HG02642 (cell line): Measurements from ENCODE around the gene RPL5.
A peak's percentile ranks its signal among the peaks of the same experiment; 100 is the strongest.

ENCODE experiments used
- ATAC-seq: cut with Tn5 transposase; IDR thresholded peaks from one replicate; pipeline ENCODE4 v1.9.1; 2021; ENCODE audit warnings: mild to moderate bottlenecking; ENCODE audit not compliant: unreplicated experiment, poor library complexity

RPL5 gene

DNA sequence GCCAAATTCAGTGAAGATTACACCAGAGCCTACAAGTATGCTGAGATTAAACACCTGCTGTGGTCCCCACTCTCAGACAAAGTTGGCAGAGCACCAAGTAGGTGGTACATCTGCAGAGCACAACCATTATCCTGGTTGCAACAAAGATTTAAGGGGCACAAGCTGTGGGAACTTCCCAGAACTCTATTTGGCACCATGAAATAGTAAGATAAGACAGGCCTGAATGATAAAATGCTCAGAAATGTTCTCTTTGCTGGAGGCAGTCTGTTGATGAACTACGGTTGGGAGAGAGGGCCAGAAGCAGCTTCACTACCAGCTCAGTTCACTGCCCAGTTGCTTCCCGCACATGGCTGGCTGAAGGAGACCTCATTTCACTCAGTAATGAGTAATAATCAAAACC, 19.9 kb downstream of the RPL5 start:
- no peak for ATAC-seq

DNA sequence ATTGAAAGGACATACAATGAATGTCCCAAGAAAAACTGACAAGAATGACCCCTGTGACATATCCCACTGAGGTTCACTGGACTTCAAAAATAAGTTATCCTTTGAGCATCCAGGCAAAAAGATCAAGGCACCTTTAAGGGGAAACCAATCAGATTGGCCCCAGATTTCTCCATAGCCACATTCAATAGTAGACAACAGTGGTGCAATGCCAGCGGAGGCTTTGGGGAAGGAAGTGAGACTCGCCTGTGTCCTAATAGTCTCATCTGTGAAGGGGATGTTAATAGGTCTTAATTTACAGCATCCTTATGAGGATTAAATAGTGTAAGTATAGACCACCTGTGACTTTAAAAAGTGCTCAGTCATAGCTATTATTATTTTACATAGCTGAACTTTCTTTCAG, 21.5 kb downstream of the RPL5 start:
- ATAC-seq: no peak

DNA sequence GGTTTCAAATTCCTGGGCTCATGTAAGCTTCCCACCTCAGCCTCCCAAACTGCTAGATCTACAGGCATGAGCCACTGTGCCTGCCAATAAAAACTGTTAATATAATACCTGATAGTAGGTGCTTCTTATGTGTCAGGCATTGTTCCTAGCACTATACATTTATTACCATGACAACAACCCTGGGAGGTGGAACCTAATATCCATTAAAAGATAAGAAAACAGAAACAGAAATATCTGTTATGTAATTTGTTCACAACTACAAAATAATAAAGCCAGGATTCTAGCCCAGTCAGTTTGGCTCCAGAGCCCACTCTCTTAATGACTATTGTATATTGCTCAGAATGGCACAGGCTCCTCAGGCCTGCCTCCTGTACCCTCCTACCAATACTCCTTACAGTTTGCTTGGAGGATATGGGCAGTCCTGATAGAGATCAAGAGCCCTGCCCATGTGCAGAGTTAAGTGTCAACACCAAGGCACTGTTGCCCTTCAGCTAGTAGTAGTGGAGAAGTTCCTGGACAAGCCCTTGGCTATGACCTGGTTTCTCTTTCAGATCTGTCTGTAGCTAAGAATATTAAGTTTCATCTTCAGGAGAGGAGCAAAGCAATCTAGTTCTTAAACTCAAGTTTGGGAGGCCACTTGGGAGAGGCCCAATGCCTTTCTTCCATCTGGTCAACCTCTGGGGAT, 22.4 kb downstream of the RPL5 start:
- ATAC-seq: no peak

DNA sequence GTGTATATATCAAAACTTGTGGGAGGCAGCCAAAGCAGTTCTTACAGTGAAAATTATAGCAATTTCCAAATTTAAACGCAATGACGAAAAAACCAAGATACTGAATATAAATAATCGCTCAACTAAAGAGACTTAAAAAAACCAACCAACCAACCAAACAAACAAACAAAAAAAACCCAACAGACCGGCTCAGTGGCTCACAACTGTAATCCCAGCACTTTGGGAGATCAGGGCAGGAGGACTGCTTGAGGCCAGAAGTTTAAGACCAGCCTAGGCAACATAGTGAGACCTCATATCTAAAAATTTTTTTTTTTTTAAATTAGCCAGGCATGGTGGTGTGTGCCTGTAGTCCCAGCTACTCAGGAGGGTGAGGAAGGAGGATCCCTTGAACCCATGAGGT, 23.4 kb downstream of the RPL5 start:
- no peak for ATAC-seq

DNA sequence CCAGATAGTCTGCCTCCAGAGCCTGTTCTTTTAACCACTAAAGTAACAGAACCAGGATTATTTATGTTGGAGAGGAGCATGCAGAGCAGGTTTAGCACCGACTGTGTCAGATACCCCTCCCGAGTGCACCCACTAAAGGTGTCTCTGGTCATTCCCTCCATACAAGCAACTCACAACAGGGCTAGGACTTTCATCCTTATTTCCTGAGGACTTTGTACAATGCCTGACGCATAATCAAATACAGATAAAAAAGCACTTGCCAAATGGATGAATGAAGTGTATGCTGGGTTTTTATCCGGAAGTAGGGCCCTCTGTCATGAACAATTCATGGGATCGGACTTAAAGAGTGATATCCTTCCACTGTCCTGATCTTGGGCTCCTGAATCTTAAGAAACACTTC, 26.0 kb downstream of the RPL5 start:
- ATAC-seq: no peak

DNA sequence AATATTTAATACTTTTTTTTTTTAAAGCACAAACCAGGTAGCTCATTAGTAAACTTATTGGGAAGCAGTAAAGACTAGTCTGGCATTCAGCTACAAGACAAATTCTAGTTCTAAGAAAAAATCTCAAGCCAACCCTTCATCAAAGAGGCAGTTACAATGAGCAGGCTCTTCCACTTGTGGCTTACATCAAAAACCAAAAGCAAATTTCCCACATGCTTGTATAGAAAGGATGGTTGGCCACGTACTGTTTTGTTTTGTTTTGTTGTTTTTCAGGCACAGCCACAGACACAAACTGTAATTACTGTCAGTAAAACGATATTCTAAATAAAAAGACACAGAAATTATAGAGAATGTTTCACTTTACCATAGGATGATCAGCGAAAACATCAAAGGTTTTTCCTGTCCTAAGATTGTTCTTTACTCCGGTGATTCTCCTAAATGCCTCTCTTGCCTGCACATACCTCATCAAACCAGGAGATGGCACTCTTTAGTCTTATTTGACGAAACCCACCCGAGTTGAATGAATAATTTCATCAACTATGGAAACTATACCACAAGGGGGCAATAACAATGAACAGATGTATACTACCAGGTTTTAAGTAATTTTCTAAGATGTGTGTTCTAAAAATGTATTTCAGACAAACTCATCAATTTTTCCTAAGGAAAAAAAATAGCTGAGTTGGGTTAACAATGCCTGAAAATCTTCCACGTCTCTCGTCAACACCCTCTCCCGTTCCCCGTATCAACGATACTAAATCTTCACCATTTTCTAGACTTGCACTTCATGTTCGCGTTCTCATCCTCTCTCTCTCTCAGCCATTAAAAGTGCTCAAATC, 26.9 kb downstream of the RPL5 start:
- ATAC-seq: peak; percentile 67

GRCh38 chr1:92859400-92860039, 27.7 kb downstream of the RPL5 start:
- no peak for ATAC-seq

DNA sequence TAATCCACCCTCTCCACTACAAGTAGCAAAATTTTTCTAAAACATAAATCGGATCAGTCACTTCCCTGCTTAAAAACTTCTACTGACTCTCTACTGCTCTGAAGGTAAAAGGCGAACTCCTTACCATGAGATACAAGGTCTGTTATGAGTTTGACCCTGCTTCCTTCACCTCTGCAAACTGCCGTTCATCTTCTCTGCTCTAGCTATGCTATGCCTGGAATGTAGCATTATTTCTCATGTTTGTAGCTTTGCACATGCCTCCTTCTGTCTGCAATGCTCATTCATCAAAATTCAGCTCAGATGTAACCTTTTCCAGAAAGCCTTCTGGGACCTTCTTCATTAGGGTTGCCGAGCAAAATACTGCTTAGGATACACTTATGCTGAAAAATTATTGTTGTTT, 30.8 kb downstream of the RPL5 start:
- ATAC-seq: no peak

DNA sequence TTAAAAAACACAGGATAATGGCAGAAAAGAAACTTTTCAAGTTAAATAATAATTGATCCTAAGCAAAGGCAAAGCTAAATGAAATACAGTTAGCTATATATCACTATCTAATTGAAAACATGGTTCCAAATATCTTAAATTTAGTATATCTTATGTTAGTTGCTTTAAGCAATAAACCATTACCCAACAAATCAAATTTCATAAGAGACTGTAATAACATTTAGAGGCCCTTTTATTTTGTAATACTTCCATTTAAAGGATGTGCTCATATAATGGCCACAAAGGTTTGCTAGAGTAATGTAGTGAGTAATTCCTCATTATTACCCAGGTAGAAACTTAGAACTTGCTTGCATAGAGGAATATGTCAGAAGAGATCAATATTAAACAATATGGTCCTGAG, 32.3 kb downstream of the RPL5 start:
- ATAC-seq: no peak

DNA sequence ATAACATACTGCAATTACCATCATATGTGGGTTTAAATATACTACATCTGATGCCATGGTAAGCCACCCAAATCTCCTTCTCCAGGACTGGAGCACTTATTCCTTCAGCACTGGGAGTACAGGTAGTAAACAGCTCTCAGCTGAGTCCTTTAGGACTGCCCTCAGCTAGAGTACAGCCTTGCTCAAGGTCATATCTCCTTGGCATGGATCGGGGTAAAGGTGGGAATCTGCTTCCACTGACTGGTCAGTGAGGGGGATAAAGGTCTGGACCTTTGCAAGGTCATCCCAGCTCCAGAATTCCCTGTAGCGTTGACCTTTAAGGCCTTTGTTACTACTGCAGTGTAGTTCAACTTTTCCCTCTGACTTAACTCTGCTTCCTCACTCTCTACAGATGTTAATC, 38.8 kb downstream of the RPL5 start:
- no peak for ATAC-seq

- no peak for ATAC-seq
These were observed 40.9 kb downstream of the RPL5 start for GRCh38 chr1:92872719-92873118.

DNA sequence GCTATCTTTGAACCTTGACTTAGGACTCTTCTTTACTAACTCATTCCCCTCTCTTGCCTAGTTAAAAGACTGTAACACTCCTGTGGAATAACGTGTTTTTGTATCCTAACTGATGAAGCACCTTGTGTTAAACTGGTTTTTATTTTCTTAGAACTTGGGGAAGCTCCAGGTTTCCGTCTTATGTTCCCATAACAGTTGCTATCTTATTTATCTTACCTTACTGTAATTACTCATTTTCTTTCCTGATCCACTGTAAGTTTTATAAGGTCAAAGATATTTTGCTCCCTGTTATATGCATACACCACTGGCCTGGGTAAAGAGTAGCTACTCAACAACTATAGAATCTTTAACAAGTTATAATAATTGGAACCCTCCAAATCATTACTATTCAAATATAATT, 43.1 kb downstream of the RPL5 start:
- ATAC-seq: no peak

DNA sequence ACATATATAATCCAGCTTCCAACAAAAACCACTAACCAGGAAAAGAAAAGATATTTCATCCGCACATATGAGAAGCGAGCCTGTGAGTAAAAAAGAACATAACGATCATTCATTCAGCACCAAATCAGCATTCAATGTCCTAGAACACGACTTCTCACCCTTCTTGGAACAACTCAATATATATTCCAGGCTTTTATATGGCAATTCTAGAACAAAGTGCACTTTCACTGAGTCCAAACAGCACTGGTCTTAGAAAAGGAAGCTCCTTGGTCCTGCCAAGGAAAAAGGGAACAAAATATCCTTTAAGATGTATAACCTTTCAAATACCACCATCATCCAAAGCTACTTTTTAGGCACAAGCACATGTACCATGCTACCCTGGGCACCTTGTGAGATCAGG, 44.5 kb downstream of the RPL5 start:
- no peak for ATAC-seq

DNA sequence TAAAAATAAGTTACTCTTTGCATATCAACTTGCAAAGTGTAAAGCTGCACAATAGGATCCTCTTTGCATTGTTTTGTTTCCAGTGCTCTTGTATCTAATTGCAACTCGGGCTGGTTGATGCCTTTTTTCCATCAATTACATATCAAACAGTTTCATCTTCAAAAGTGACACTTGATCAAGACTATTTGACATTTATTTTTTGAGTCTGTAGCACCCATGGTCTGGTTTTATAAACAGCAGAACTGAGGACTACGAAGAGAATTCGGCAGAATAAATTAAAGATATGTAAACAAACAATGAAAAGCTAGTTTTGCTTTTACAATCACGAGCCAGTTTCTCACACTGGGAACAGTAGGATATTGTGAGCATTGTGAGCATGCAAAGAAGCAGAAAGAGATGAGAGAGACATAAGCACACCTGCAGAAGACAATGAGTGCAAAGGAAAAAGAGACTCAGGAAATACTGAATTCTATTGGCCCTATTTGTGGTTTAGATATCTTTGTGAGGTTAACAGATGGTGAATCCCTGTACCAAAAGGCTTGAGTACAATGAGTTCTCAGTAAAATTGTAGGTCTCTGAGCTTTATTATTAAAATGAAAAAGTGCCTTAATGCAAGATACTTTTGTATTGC, 45.4 kb downstream of the RPL5 start:
- ATAC-seq: no peak

DNA sequence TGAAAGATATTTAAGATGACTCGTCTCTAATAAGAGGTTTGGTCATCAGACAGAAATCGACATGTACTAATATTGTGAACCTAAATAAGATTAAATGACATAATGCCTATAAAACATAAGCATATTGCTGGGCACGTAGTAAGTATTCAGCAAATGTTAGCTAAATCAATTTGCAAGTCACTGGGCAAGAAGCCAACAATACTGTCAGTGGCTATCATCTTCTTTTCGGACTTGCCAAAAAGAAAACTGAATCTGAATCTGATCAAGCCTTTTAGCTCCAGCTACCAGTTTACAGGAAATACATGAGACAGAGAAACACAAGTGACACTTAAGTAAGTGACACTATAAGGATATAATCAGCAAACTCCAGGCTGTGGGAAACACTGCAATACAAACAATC, 46.0 kb downstream of the RPL5 start:
- peak; percentile 57 for ATAC-seq

DNA sequence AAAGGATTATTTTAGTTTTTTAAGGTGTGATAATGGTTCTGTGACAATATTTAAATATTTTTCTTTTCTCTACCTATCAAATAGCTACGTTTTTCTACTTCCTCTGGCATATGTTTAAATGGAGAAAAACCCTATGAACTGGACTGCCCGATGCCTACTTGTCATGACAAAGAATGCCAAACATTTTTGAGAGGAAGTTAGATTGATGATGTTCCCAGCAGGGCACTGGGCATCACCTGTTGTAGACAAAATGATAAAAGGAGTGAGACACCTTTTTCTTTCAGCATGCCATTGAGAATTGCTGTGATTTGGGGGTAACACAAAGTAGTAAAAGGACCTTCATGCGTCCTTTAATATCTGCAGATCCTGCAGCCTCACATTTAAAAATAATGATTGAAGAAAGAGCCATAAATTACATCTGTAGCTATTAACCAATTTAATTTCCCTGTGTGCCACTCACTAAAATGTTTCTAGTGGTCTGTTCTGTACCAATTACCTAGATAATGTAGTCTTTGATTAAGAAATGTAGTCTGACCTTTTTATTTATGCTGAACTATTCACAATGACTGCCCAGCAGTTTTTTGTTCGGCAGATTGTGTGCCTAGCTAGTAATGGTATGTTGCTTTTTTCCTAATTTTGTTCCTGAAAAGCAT, 47.6 kb downstream of the RPL5 start:
- ATAC-seq: no peak

DNA sequence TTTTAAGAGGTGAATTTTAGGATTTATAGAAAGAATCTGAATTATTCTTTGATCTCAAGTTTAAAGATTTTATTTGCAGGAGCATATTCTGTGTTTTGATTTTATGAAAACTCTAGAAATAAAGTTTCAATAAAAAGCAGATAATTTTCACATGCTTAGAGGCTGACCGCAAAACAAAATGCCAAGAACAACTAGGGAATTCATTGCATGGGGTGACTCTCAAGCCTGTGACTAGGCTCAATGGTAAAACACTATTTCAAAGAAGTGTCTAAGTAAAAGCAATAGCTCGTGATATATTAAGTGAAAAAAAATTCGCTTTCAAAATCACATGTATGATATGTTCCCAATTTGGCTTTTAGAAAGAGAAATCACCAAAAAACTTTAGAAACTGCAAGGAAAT, 49.6 kb downstream of the RPL5 start:
- ATAC-seq: no peak

- no peak for ATAC-seq
These were observed 51.0 kb downstream of the RPL5 start for GRCh38 chr1:92882819-92883218.

DNA sequence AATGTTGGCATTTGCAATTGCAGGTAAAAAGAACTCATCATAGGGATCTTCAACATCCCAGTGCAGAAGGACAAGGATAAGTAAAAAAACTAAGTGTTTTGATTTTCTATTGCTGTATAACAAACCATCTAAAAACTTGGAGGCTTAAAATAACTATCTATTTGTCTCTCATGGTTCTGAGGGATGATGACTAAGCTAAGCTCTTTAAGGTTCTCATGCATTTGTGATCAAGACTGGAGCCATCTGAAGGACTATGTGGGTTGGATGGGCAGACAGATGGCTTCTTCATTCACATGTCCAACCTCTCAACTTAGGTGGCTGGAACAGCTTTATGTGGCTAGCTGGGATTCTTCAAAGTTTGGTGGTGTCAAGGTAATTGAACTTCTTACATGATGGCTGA, 51.5 kb downstream of the RPL5 start:
- ATAC-seq: no peak

DNA sequence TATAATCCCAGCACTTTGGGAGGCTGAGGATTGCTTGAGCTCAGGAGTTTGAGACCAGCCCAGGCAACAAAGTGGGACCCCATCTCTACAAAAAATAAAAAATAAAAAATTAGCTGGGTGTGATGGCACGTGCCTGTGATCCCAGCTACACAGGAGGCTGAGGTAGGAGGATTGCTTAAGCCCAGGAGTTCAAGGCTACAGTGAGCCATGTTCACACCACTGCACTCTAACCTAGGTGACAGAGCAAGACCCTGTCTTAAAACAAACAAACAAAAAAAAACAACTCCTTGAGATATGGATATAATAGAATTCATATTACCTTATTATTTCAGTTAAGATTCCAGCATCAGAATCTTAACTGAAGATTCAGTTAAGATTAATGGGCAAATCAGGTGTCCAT, 52.4 kb downstream of the RPL5 start:
- no peak for ATAC-seq
